ENCODE data around the gene ANKH. TPM values are rescaled to one million over a fixed set of nuclear protein-coding genes. Genes with fewer than 3 reads are reported as not detected.

The ANKH gene
- total RNA-seq, 1 experiment from 2014 or later, result 13.9 TPM

DNA sequence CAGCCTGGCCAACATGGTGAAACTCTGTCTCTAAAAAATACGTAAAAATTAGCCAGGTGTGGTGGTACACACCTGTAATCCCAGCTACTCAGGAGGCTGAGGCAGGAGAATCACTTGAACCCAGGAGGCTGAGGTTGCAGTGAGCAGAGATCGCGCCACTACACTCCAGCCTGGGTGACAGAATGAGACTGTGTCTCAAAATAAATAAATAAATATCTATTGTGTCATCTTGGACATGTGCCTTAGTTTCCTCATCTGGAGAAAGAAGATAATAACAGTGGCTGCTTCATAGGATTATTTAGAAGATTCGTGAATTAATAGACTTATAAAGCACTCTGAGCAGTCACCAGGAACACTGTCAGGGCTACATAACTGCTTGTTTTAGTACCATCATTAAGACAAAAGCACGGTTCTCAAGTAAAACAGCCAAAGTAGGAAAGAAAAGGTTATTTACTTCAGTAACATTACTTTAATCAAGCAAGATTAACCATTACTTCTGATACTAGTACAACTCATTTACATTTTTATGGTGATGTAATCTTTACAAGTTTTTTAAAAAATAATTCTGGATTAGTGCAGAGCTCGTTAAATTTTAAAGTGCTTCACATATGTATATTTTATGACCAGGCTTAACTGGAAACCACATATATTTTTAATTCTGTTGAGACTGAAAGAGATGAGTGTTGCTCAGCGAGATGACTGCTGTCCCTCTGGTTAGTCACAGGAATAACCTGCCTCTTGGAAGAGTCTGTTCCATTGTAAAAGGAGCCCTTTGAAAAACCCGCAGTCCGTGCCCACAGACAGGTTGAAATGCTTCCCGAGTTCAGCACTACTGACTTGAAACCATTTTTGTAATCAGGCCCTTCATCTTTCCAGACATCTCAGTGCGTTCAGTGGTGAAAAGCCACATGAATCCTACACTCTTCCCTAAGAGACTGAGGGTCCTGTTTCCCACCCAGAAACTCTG lies 36.7 kb downstream of the ANKH start:
- intact Hi-C loops (cut with micrococcal nuclease; ENCODE audit: unreplicated experiment), result no loop called here
- Histone ChIP-seq H3K4me3 (ENCODE audit: low read depth, low read length, poor library complexity, severe bottlenecking) (no peak overlapping the region), H3K36me3 (ENCODE audit: insufficient read depth, low read length, poor library complexity, severe bottlenecking) (no peaks in the 10 kb centered on the region), H3K9me3 (ENCODE audit: low read depth, low read length, poor library complexity, severe bottlenecking) (no peaks in the 10 kb centered on the region), H3K27ac (ENCODE audit: low read depth, low read length, poor library complexity, severe bottlenecking) (no peak overlapping the region), H3K4me1 (ENCODE audit: insufficient read depth, low read length, poor library complexity, severe bottlenecking) (no peaks in the 10 kb centered on the region), H3K27me3 (replicated peaks; ENCODE audit: insufficient read depth, low read depth, low read length, poor library complexity) (peaks cover 3% of the 10 kb centered on the region)
- ChIA-PET POLR2A (ENCODE audit: low non-redundant PET) (no interaction called here), CTCF (no interaction called here)
- TF ChIP-seq, protein P1, sequence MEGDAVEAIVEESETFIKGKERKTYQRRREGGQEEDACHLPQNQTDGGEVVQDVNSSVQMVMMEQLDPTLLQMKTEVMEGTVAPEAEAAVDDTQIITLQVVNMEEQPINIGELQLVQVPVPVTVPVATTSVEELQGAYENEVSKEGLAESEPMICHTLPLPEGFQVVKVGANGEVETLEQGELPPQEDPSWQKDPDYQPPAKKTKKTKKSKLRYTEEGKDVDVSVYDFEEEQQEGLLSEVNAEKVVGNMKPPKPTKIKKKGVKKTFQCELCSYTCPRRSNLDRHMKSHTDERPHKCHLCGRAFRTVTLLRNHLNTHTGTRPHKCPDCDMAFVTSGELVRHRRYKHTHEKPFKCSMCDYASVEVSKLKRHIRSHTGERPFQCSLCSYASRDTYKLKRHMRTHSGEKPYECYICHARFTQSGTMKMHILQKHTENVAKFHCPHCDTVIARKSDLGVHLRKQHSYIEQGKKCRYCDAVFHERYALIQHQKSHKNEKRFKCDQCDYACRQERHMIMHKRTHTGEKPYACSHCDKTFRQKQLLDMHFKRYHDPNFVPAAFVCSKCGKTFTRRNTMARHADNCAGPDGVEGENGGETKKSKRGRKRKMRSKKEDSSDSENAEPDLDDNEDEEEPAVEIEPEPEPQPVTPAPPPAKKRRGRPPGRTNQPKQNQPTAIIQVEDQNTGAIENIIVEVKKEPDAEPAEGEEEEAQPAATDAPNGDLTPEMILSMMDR (conservative IDR thresholded peaks at IDR 0.05; ENCODE audit: low read depth, low read length), result no peak
- TF ChIP-seq EZH2 (IDR thresholded peaks at IDR 0.05; ENCODE audit: borderline replicate concordance, low read depth, low read length, poor library complexity, severe bottlenecking), result no peak
- no TSS peak for BruUV-seq (replicated peaks)
- no peak for DNase-seq (ENCODE audit: low spot score)

- Histone ChIP-seq H3K27ac (ENCODE audit: low read depth, low read length, poor library complexity, severe bottlenecking) (no peak overlapping the region), H3K4me1 (ENCODE audit: insufficient read depth, low read length, poor library complexity, severe bottlenecking) (no peaks in the 10 kb centered on the region), H3K9me3 (ENCODE audit: low read depth, low read length, poor library complexity, severe bottlenecking) (no peaks in the 10 kb centered on the region), H3K36me3 (ENCODE audit: insufficient read depth, low read length, poor library complexity, severe bottlenecking) (no peaks in the 10 kb centered on the region), H3K4me3 (ENCODE audit: low read depth, low read length, poor library complexity, severe bottlenecking) (no peak overlapping the region), H3K27me3 (replicated peaks; ENCODE audit: insufficient read depth, low read depth, low read length, poor library complexity) (peaks cover 3% of the 10 kb centered on the region)
- POLR2A ChIA-PET (ENCODE audit: low non-redundant PET), result no interaction called here
- BruUV-seq (replicated peaks), result no TSS peak
- no peak for DNase-seq (ENCODE audit: low spot score)
- no peak for TF ChIP-seq EZH2 (IDR thresholded peaks at IDR 0.05; ENCODE audit: borderline replicate concordance, low read depth, low read length, poor library complexity, severe bottlenecking)
- TF ChIP-seq, protein P1 (conservative IDR thresholded peaks at IDR 0.05; ENCODE audit: low read depth, low read length), result no peak
- CTCF ChIA-PET, result no interaction called here
- intact Hi-C loops (cut with micrococcal nuclease; ENCODE audit: unreplicated experiment), result no loop called here
Measured at GRCh38 chr5:14834062-14834461, 37.5 kb downstream of the ANKH start.

GRCh38 chr5:14831006-14831338 lies 40.6 kb downstream of the ANKH start:
- Histone ChIP-seq H3K36me3 (ENCODE audit: insufficient read depth, low read length, poor library complexity, severe bottlenecking) (no peaks in the 10 kb centered on the region), H3K4me1 (ENCODE audit: insufficient read depth, low read length, poor library complexity, severe bottlenecking) (no peaks in the 10 kb centered on the region), H3K27me3 (replicated peaks; ENCODE audit: insufficient read depth, low read depth, low read length, poor library complexity) (peaks cover 3% of the 10 kb centered on the region), H3K9me3 (ENCODE audit: low read depth, low read length, poor library complexity, severe bottlenecking) (no peaks in the 10 kb centered on the region), H3K27ac (ENCODE audit: low read depth, low read length, poor library complexity, severe bottlenecking) (no peak overlapping the region), H3K4me3 (ENCODE audit: low read depth, low read length, poor library complexity, severe bottlenecking) (no peak overlapping the region)
- BruUV-seq (replicated peaks), result no TSS peak
- POLR2A ChIA-PET (ENCODE audit: low non-redundant PET), result interaction anchor here (0.5 kb wide), 1 partner anchor 255 kb away, joined by 3 read pairs; no protein-coding TSS in a partner anchor
- TF ChIP-seq, protein P1 (conservative IDR thresholded peaks at IDR 0.05; ENCODE audit: low read depth, low read length), result no peak
- TF ChIP-seq EZH2 (IDR thresholded peaks at IDR 0.05; ENCODE audit: borderline replicate concordance, low read depth, low read length, poor library complexity, severe bottlenecking), result no peak
- intact Hi-C loops (cut with micrococcal nuclease; ENCODE audit: unreplicated experiment), result no loop called here
- no peak for DNase-seq (ENCODE audit: low spot score)
- CTCF ChIA-PET, result no interaction called here
